ENCODE results near the gene ANKRD28. TPM values are rescaled to one million over a fixed set of nuclear protein-coding genes. Genes with fewer than 3 reads are reported as not detected.

Gene ANKRD28
- total RNA-seq, 1 experiment from 2014 or later: 47.5 TPM

GRCh38 chr3:15795651-15796308, 2.0 kb downstream of the ANKRD28 start:
- Histone ChIP-seq H3K36me3 (ENCODE audit: control insufficient read depth in 1 of 2, insufficient read depth in 2 of 2, low read length in 2 of 2) (0 out of 4 replicates have a peak, but pooled peaks cover 0 to 6% of the 10 kb centered on the region in 2 experiments), H3K9me3 (ENCODE audit: control insufficient read depth in 1 of 2, insufficient read depth in 1 of 2, low read depth in 1 of 2, low read length in 2 of 2) (no peaks in the 10 kb centered on the region), H2AFZ (ENCODE audit: low read depth, low read length, poor library complexity, severe bottlenecking) (no peak overlapping the region), H3K27ac (ENCODE audit: low read depth, low read length) (peak overlapping the region; percentile 92; the same call in 1 of the 2 replicates), H4K20me1 (ENCODE audit: insufficient read depth) (no peaks in the 10 kb centered on the region), H3K9me2 (ENCODE audit: insufficient read depth) (no peaks in the 10 kb centered on the region), H3K4me2 (ENCODE audit: low read length) (peak overlapping the region; percentile 79), H3K4me3 (replicated peaks in 1 of 2; ENCODE audit: low read depth in 1 of 2, low read length in 2 of 2) (peak overlapping the region in 1 of 2 experiments; percentile 43; a peak in 1 of 4 replicates), H3K27me3 (ENCODE audit: insufficient read depth, low read length) (no peaks in the 10 kb centered on the region), H3K4me1 (ENCODE audit: control insufficient read depth in 1 of 2, insufficient read depth in 2 of 2, low read length in 2 of 2) (peaks cover 58 to 66% of the 10 kb centered on the region in 2 experiments), H3K79me2 (ENCODE audit: insufficient read depth, low read length) (peaks cover 75% of the 10 kb centered on the region), H3K9ac (ENCODE audit: low read length) (peak overlapping the region; percentile 50; the same call in 1 of the 2 replicates)
- intact Hi-C loops (cut with micrococcal nuclease): loop anchor here (2.0 kb wide), 1 partner anchor 27 kb away; no protein-coding TSS in a partner anchor
- BruUV-seq (replicated peaks): no TSS peak
- ChIA-PET CTCF (interaction anchor here (1.9 kb wide), 1 partner anchor 17 kb away, joined by 10 read pairs; no protein-coding TSS in a partner anchor), POLR2A (no interaction called here), RAD21 (ENCODE audit: low non-redundant PET in 1 of 2, low total read pairs in 2 of 2, uncharacterized antibody in 2 of 2, unreplicated experiment in 2 of 2) (no interaction called here)
- DNase-seq (ENCODE audit: low read depth, low spot score) (no peak), ATAC-seq (no peak)
- TF ChIP-seq ELF1 (IDR thresholded peaks at IDR 0.05; ENCODE audit: borderline replicate concordance, low read depth): no peak
- TF ChIP-seq SIN3A (IDR thresholded peaks at IDR 0.05; ENCODE audit: low read depth): no peak
- TF ChIP-seq ZFX (IDR thresholded peaks at IDR 0.05): no peak
- TF ChIP-seq POLR2AphosphoS5 (IDR thresholded peaks at IDR 0.05; ENCODE audit: low read depth, low read length): no peak
- no peak for TF ChIP-seq EZH2phosphoT487 (IDR thresholded peaks at IDR 0.05; ENCODE audit: borderline replicate concordance)
- no peak for TF ChIP-seq MAX (IDR thresholded peaks at IDR 0.05)
- TF ChIP-seq SP1 (IDR thresholded peaks at IDR 0.05; ENCODE audit: low read depth): no peak
- TF ChIP-seq CEBPB (IDR thresholded peaks at IDR 0.05; ENCODE audit: low read depth): no peak
- no peak for TF ChIP-seq ZBTB33 (IDR thresholded peaks at IDR 0.05; ENCODE audit: extremely low read depth, insufficient replicate concordance, low read length)
- no peak for TF ChIP-seq FOSL1 (IDR thresholded peaks at IDR 0.05; ENCODE audit: low read depth)
- TF ChIP-seq SRF (IDR thresholded peaks at IDR 0.05; ENCODE audit: low read depth): no peak
- TF ChIP-seq YY1 (IDR thresholded peaks at IDR 0.05; ENCODE audit: extremely low read depth, insufficient replicate concordance, low read depth, low read length): no peak
- no peak for TF ChIP-seq JUND (IDR thresholded peaks at IDR 0.05)
- no peak for TF ChIP-seq REST (IDR thresholded peaks at IDR 0.05; ENCODE audit: low read depth)
